HG03066 (cell line): Measurements from ENCODE around the gene OCA2.

ENCODE experiments used
- ATAC-seq: cut with Tn5 transposase; IDR thresholded peaks from one replicate; pipeline ENCODE4 v1.9.1; 2021; ENCODE audit warnings: low read depth; ENCODE audit not compliant: unreplicated experiment

Gene OCA2

GRCh38 chr15:27894645-27895044 lies 204.5 kb downstream of the OCA2 start:
- ATAC-seq, result no peak

GRCh38 chr15:27889258-27889657 lies 209.9 kb downstream of the OCA2 start:
- ATAC-seq, result no peak

GRCh38 chr15:27885201-27885600 lies 213.9 kb downstream of the OCA2 start:
- no peak for ATAC-seq

- no peak for ATAC-seq
Observed at GRCh38 chr15:27884726-27885125, 214.4 kb downstream of the OCA2 start.

GRCh38 chr15:27878841-27879240 lies 220.3 kb downstream of the OCA2 start:
- ATAC-seq, result no peak

- no peak for ATAC-seq
Observed at GRCh38 chr15:27873828-27874227, 225.3 kb downstream of the OCA2 start.

- ATAC-seq, result no peak
Observed at GRCh38 chr15:27873039-27873438, 226.1 kb downstream of the OCA2 start.

GRCh38 chr15:27872355-27872754 lies 226.8 kb downstream of the OCA2 start:
- ATAC-seq, result no peak

- ATAC-seq, result no peak
Observed at GRCh38 chr15:27871902-27872260, 227.2 kb downstream of the OCA2 start.

GRCh38 chr15:27871078-27871901 lies 227.8 kb downstream of the OCA2 start:
- ATAC-seq, result no peak

- no peak for ATAC-seq
Observed at GRCh38 chr15:27870320-27870719, 228.8 kb downstream of the OCA2 start.

- no peak for ATAC-seq
Observed at GRCh38 chr15:27869697-27870281, 229.3 kb downstream of the OCA2 start.

GRCh38 chr15:27868828-27869404 lies 230.2 kb downstream of the OCA2 start:
- no peak for ATAC-seq

- no peak for ATAC-seq
Observed at GRCh38 chr15:27867861-27868260, 231.3 kb downstream of the OCA2 start.

- no peak for ATAC-seq
Observed at GRCh38 chr15:27866505-27867165, 232.5 kb downstream of the OCA2 start.

- ATAC-seq, result no peak
Observed at GRCh38 chr15:27865926-27866325, 233.2 kb downstream of the OCA2 start.

- ATAC-seq, result no peak
Observed at GRCh38 chr15:27865323-27865922, 233.7 kb downstream of the OCA2 start.

- ATAC-seq, result no peak
Observed at GRCh38 chr15:27864719-27865118, 234.4 kb downstream of the OCA2 start.

- ATAC-seq, result no peak
Observed at GRCh38 chr15:27864086-27864485, 235.0 kb downstream of the OCA2 start.

- no peak for ATAC-seq
Observed at GRCh38 chr15:27863000-27863399, 236.1 kb downstream of the OCA2 start.

GRCh38 chr15:27861171-27861570 lies 237.9 kb downstream of the OCA2 start:
- ATAC-seq, result no peak
